GM19395 (cell line): ENCODE data around the gene SIGLEC15.
"Not testable (repeated sequence)": the region's sequence is repeated elsewhere in the genome, so short reads cannot be mapped to it uniquely, and the experiment has no call there.

Experiments
- ATAC-seq: cut with Tn5 transposase; IDR thresholded peaks from one replicate; pipeline ENCODE4 v1.9.1; 2021; ENCODE audit warnings: mild to moderate bottlenecking, moderate library complexity; ENCODE audit not compliant: unreplicated experiment

SIGLEC15 gene

DNA sequence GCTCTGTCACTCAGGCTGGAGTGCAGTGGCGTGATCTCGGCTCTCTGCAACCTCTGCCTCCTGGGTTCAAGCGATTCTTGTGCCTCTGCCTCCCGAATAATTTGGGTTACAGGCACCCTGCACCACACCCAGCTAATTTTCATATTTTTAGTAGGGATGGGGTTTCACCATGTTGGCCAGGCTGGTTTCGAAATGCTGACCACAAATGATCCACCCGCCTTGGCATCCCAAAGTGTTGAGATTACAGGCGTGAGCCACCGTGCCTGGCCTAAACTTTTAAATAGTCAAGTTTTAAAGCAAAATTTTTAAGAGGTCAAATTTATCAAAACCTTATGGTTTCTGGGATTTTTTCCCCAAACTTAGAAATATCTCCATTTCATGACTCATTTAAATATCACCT, 6.7 kb upstream of the SIGLEC15 start:
- not testable (repeated sequence) for ATAC-seq

- ATAC-seq: no peak
These were observed 5.2 kb upstream of the SIGLEC15 start for GRCh38 chr18:45820106-45820745.

DNA sequence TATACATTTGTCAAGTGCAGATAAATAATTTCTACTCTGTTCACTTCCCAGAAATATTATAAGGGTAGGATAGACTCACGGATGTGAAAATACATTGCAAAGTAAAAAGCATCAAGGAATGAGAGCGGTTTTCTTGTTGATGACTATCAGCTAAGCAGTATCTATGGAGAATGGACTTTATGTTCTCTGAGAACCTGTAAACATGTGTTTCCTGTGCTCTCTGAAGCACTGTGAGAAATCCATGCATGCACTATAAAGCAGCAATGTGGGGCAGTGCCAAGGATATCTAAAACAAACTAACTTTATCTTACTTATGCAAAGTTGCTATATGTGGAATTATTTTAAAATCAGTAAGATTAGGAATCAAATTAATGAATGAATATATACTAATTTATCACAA, 4.4 kb upstream of the SIGLEC15 start:
- ATAC-seq: no peak

- ATAC-seq: no peak
These were observed 3.8 kb upstream of the SIGLEC15 start for GRCh38 chr18:45821711-45822110.

DNA sequence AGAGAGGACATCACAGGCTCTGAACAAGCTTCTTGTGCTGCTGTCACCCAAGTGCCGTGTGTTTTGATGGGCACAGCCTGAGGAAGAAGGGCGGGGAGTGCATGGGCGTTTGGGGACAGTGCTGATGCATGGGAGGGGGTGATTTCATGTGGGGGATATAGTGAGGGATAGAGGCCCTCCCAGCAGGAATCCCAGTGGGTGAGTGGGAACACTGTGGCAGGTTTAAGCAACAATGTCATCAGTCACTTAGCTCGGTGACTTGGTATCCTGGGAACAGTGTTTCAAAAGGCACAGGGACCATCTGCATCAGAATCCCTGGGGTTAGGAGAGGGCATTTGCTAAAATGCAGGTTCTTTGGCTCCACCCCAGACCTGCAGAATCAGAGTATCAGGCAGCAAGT, 609 bp downstream of the SIGLEC15 start:
- no peak for ATAC-seq

GRCh38 chr18:45826716-45827115, 1.2 kb downstream of the SIGLEC15 start:
- ATAC-seq: not testable (repeated sequence)

DNA sequence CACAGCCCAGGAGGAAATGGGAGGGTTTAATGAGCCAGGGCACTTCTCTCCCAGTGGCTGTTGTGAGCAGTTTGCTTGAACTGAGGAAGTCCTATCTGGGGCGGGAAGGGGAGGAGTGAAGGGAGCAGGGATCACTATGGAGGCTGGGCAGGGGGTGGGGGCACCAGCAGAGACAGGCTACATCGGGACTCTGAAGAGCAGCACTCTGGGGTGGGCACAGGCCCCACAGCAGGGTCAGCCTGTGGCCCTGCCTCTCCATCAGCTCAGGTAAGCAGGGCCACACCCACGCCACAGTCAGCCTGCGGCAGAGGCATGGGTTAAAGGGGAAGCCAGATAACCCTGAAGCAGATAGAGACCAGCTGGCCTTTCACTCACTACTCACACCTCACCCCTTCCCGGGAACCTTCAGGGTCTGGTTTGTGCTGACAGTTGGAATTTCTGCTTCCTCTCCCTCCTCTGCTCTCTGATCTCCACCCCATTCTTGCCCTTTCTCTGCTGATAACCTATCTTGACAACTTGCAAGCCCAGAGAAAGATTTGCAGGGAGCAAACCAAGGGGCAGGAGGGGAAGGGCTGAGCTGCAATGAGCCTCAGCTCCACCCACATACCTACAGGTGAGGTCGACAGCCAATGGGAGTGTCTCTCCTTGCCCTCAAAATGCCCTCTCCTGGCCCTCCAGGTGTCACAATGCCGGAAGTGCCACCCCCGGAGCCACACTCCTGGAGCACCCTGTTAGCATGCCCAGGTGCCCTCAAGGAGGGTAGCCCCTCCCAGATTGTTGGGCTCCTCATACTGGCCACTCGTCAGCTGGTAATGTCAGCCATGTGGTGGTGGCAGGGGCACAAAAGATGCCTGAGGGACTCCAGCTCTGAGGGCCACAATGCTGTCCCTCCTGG, 3.7 kb downstream of the SIGLEC15 start:
- ATAC-seq: no peak

- no peak for ATAC-seq
These were observed 4.4 kb downstream of the SIGLEC15 start for GRCh38 chr18:45829855-45830254.

DNA sequence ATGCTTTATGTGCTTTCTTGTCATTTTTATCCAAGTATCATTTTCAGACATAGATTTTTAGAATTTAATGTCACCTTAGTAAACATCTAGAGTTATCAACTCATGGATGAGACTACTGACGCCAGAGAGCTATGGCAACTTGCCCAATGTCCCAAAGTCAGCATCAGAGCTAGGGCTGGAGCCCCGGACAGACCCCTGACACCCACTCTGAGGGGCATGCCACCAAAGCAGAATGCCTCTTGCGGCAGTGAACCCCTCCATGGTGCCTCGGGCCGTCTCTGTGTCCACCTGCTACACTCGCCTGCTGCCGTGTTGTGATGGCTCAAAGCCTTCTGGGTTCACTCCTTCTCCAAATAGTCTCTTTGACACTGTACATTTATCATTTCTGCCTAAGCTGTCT, 5.4 kb downstream of the SIGLEC15 start:
- no peak for ATAC-seq

DNA sequence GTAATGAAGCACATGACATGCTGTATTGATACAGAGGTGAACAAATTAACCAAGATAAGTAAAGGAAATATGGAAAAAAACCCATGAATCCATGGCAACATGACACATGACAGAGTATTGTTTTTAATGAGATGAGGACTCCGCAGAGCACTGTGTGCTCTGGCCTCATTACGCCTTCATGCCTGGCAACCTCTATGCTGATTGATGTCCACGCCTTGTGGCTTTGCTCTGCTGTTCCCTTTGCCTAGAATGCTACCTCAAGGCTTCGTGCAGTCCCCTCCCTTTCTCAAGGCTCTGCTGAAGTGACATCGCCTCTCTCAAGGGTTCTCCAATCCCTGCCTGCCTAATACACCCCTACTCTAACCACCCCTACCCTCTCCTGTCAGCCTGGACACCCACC, 8.4 kb downstream of the SIGLEC15 start:
- no peak for ATAC-seq

- no peak for ATAC-seq
These were observed 8.8 kb downstream of the SIGLEC15 start for GRCh38 chr18:45834306-45834705.

DNA sequence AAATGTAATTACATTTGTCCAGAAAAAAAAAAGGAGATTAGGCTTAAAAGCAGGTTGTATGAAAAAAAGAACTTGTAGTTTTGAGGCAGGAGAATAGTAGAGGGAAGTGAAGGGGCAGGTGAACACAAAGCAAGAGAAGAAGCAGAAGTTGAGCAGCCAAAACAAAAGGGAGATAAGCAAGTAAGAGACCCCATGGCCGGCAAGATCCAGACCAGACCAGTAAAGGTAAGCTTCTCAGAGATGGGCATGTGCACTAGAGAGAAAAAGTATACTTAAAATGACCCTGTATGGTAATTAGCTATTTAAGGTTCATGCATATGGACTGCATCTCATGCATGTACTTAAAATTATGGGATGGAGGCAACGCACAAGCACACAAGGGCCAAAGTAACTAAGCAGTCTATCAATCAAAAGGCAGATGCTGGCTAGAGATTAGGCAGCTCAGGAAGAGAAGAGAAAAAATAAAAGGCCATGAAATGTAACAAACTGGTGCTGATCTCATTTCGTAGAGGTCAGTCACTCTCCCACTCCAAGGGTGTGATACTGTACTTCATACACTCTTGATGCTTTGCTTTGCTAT, 9.7 kb downstream of the SIGLEC15 start:
- no peak for ATAC-seq

- no peak for ATAC-seq
These were observed 11.0 kb downstream of the SIGLEC15 start for GRCh38 chr18:45836242-45837205.

DNA sequence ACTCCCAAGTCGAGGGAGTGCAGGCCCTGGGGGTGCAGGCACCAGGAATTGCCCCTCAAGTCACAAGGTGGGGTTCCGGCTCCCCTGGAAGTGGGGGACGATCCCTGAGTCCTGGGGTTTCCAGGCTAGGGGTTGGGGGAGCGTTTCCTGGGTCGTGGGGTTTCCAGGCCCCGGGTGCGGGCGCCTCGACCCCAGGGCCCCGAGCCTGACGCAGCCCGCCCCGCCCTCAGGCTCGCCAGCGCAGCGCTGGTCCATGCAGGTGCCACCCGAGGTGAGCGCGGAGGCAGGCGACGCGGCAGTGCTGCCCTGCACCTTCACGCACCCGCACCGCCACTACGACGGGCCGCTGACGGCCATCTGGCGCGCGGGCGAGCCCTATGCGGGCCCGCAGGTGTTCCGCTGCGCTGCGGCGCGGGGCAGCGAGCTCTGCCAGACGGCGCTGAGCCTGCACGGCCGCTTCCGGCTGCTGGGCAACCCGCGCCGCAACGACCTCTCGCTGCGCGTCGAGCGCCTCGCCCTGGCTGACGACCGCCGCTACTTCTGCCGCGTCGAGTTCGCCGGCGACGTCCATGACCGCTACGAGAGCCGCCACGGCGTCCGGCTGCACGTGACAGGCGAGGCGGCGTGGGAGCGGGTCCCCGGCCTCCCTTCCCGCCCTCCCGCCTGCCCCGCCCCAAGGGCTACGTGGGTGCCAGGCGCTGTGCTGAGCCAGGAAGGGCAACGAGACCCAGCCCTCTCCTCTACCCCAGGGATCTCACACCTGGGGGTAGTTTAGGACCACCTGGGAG, 12.0 kb downstream of the SIGLEC15 start:
- ATAC-seq: peak; percentile 40

GRCh38 chr18:45838302-45839070, 13.0 kb downstream of the SIGLEC15 start:
- no peak for ATAC-seq

- ATAC-seq: peak; percentile 50
These were observed 14.2 kb downstream of the SIGLEC15 start for GRCh38 chr18:45839414-45840395.

DNA sequence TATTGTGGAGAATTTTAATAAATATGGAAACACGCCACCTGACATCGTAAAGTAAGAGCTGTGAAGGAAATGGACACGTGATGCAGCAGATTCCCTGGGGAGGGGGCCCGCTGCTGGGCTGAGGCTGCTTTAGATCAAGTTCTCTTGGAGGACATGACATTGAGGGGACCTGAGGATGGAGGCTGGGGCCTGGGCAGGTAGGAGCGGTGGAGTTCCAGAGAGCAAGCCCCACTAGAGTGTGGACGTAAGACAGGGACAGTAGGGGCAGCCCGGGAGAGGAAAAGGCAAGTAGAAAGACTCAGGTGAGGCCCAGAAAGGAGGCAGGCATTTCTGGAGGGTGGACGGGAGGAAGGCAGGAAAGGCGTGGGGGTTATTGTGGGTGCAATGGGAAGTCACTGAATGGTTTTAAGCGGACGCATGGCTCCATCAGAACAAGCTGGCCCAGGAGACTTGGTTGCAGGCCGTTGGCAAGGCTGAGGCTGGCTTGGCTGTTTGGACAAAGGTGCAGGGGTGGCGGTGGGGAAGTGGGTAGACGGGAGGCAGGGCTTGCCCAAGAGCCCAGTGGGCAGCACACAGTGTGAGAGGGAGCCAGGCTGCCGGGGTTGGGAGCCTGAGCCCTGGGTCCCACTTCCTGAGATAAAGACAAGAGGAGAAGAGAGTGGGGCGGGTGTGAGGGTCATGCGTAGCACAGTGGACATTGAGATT, 15.7 kb downstream of the SIGLEC15 start:
- no peak for ATAC-seq
